LNCAP (cell line): Measurements from ENCODE around the gene NCR2.

Experiments
- TF ChIP-seq, protein P1 (sequence below): fragments of 450-650 bp; IDR thresholded peaks from 2 replicates; pipeline ENCODE4 v1.5.1; 2017; ENCODE audit warnings: mild to moderate bottlenecking

The NCR2 gene

DNA sequence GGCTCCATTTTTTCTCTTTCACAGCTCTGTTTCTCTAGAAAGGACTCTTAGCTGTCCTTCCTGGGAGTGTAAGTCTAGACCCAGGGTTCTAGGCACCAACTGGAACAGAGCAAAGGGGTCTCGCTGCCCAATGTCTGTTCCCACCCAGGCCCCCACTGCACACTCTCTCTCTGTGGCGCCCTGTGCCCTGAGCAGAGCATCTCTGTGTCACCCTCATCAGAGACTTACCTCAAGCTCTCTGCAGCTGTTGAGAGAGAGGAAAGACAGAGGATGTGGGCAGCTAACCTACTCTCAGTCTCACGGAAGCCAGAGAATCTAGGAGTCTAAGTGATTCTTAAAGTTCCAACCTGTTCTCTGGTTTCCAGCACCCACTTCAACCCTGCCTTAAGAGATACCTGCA lies 9.5 kb downstream of the NCR2 start:
- TF ChIP-seq, protein P1, sequence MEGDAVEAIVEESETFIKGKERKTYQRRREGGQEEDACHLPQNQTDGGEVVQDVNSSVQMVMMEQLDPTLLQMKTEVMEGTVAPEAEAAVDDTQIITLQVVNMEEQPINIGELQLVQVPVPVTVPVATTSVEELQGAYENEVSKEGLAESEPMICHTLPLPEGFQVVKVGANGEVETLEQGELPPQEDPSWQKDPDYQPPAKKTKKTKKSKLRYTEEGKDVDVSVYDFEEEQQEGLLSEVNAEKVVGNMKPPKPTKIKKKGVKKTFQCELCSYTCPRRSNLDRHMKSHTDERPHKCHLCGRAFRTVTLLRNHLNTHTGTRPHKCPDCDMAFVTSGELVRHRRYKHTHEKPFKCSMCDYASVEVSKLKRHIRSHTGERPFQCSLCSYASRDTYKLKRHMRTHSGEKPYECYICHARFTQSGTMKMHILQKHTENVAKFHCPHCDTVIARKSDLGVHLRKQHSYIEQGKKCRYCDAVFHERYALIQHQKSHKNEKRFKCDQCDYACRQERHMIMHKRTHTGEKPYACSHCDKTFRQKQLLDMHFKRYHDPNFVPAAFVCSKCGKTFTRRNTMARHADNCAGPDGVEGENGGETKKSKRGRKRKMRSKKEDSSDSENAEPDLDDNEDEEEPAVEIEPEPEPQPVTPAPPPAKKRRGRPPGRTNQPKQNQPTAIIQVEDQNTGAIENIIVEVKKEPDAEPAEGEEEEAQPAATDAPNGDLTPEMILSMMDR: no peak

DNA sequence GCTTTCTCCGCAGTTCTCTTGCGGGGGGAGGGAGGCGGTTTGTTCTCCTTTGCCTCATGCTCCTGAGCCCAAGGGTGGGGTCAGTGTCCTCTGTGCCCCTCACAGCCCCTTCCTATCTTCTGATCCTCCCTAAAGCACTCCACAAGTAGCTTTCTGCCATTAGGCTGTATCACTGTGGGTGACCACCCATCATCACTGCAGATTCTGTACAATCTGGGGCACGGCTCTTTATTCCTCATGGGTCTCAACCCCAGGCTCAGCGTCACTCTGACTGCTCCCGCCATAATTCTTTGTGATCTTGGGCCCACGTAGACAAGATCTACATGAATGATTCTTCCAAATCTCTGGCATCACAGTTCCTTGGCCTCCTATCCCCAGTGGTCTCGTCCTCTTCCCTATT lies 10.5 kb downstream of the NCR2 start:
- TF ChIP-seq, protein P1: no peak

DNA sequence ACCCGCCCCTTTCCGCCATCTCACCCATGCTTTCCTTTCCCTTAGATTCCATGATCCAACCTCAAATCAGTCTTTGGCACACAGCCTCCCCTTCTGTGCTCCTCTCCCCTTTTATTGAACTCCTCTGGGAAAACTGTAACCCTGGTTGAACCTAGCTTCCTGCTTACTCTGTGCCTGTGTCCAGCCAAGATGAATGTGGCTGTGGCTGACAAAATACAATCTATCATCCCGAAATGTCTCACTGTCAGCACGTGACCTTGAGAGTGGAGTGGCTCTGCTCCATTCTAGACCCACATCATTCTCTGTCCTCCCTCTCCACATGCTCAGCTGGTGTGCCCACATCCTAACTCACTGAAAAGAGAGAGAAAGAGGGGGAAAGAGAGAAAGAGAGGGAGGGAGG lies 11.0 kb downstream of the NCR2 start:
- TF ChIP-seq, protein P1: no peak

DNA sequence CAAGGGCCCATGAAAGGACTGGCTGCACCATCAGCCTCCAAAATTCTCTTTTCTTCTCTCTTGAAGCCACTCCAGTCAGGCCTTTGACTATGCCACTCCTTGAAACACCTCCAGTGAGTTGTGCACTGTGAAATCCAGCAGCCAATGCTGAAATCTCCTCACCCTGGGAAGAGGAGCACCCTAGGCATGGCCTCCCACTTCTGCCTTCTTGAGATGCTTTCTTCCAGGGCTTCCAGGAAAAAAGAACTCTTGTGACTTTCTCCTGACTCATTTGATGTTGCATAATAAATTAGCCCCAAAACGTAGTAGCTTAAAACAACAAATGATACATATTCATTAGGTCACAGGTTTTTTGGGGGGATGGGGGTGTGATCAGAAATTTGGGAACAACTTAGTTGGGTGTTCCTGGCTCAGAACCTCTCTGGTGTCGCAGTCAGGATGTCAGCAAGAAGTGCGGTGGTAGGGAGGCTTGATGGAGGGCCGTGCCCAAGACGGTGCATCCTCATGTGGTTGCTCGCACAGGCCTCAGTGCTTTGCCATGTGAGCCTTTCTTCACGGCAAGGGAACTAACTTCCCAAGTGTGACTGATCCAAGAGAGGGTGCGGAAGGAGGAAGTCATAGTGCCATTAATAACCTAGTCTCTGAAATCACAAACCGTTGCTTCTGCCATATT lies 12.1 kb downstream of the NCR2 start:
- TF ChIP-seq, protein P1: no peak

DNA sequence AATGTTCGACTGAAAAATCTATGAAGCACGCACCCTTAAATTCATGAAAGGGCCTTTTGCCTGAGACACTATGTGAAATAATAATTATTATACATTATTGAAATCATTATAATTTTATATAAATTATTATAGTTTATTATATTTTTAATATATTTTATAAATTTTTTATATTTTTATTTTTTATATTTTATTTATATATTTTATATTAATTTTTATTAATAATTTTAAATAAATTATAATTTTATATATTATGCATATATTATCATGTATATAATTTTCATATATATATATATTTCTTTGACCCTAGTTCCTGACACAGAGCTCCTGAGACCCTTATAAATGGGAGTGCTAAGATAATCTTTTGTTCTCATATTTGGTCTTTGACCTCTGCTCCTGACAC lies 13.5 kb downstream of the NCR2 start:
- TF ChIP-seq, protein P1: no peak

DNA sequence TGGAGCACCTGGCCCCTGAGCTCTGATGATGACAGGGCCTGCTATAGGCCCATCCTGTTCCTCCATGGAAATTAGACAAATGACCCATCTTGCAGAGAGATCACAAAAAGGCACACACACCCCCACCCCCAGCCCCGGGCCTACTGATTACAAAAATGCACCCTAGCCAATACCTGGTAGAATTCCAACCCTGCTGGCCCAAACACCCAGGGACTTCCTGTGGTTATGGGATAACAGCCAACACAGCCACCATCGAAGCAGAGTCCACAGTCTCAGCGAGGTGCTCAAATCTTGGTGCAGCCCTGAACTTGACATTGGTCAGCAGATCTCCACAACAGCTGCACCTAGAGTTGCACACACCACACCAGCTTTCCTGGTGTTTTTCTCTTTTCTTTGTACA lies 17.0 kb downstream of the NCR2 start:
- TF ChIP-seq, protein P1: no peak

DNA sequence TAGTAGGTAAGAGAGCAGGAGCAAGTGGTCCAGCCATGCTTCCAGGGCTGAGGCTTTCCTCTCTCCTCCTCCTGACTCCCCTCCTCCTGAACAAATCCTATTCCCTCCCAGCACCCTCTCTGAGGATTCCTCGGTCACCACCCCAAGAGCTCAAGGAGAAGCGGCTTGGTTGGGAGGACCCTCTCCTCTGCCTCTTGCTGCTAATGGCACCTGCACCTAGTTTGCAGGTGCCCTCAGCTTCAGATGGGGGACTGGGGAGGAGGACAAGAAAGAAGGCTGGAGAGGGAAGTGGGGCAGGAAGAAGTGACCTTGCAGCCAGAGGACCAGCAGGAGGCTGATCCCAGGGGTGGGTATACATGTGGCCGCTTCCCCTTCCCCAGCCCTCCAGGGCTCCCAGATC lies 17.5 kb downstream of the NCR2 start:
- TF ChIP-seq, protein P1: no peak

DNA sequence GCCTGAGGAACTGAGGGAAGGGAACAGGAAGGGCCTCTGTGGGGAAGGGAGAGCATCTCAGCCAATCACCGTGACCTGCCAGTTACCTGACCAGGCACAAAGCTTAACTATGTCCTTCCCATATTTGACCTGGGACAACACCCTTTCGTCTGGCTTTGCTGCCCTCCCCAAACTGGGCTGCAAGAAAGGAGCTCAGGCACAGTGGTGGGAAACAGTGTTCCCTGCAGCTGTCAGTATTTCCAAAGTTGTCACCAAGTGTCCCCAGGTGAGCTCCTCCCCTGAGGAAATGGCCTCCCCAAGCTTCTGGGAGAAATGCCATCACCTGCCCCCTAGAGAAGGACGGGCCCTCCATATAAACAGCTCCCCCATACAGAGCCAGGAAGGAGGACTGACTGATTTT lies 17.9 kb downstream of the NCR2 start:
- TF ChIP-seq, protein P1: no peak
